Measurements from ENCODE around the gene SMAD6.

SMAD6 gene

DNA sequence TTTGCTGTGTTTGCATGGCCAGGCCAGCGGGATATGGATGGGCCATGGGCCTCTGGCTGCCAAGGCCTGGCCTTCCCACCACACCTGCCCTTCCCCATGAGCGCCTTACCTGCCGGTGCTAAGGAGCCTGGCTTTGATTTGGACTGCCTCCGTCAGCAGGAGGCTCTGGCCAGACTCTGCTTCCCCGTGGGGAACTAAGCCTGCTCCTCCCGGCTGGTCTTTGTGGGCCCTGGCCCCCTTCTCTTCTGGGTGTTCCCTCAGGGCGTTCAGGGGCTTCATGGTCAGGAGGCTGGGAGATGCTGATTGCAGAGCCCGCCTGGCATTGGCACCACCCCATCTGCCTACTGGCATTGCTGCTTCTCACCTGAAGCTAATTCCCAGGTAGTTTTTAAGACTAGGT, 45.2 kb downstream of the SMAD6 start:
- TF ChIP-seq, protein P1, sequence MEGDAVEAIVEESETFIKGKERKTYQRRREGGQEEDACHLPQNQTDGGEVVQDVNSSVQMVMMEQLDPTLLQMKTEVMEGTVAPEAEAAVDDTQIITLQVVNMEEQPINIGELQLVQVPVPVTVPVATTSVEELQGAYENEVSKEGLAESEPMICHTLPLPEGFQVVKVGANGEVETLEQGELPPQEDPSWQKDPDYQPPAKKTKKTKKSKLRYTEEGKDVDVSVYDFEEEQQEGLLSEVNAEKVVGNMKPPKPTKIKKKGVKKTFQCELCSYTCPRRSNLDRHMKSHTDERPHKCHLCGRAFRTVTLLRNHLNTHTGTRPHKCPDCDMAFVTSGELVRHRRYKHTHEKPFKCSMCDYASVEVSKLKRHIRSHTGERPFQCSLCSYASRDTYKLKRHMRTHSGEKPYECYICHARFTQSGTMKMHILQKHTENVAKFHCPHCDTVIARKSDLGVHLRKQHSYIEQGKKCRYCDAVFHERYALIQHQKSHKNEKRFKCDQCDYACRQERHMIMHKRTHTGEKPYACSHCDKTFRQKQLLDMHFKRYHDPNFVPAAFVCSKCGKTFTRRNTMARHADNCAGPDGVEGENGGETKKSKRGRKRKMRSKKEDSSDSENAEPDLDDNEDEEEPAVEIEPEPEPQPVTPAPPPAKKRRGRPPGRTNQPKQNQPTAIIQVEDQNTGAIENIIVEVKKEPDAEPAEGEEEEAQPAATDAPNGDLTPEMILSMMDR (IDR thresholded peaks at IDR 0.05; ENCODE audit: low read depth, low read length), result no peak
- H3K4me3 ChIP-seq (ENCODE audit: low read depth, low read length), result no peak overlapping the region

DNA sequence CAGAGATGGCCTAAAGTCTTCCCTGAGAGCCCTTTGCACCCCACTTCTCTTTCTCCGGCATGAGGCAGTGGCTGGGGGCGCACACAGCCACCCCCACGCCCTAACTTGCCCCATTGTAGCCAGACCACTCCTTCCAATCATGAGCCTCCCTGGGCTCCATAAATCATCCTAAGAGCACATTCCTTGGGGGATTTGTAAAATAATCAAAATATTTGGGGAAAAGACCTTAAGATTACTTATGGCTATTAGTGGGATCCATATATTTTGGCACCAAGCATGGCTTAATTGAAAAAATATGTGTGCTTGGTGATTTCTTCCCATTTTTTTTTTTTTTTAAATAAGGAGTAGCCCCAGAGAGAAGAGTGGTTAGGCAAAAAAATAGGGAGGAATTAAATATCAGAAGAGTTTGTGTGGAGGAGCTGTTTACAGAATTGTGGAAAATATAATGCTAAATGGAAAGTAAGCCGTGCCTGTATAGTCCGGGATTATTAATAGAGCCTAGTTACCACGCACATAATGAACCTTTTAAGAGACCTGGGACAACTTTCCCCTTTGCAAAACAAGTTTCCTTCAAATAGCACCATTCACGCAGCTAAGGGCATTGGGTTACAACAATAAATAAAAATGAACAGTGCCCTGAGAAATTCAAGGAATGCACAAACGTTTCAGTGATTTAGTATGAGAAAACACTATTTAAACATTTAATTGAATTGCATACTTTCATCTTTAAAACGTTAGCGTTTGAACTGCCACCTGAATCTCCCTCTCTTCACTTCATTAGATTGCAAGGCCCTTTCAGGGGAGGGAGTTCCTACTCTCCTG, 46.1 kb downstream of the SMAD6 start:
- peak overlapping the region; percentile 28 for H3K4me3 ChIP-seq (ENCODE audit: low read depth, low read length)

DNA sequence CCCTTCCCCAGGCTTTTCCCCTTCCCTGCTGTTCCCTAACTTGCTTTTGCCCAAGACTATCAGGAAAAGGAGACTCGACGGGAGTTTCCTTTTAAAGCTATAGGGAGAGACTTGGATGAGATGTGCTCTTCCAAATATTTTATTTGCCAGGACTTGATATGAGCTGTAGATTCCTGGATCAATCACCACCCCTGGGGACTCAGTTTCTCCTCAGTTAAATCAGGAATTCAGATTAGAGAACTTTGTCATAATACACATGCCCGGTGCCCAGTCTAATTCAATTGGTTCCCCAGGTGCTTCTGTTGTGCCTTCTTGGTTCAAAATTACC, 46.6 kb downstream of the SMAD6 start:
- TF ChIP-seq, protein P1 (IDR thresholded peaks at IDR 0.05; ENCODE audit: low read depth, low read length), result no peak
- peak overlapping the region; percentile 28; the same call in 1 of the 2 replicates for H3K4me3 ChIP-seq (ENCODE audit: low read depth, low read length)

More for the DNA sequence above, 46.1 kb downstream of the SMAD6 start:
- TF ChIP-seq, protein P1 (IDR thresholded peaks at IDR 0.05; ENCODE audit: low read depth, low read length), result no peak

DNA sequence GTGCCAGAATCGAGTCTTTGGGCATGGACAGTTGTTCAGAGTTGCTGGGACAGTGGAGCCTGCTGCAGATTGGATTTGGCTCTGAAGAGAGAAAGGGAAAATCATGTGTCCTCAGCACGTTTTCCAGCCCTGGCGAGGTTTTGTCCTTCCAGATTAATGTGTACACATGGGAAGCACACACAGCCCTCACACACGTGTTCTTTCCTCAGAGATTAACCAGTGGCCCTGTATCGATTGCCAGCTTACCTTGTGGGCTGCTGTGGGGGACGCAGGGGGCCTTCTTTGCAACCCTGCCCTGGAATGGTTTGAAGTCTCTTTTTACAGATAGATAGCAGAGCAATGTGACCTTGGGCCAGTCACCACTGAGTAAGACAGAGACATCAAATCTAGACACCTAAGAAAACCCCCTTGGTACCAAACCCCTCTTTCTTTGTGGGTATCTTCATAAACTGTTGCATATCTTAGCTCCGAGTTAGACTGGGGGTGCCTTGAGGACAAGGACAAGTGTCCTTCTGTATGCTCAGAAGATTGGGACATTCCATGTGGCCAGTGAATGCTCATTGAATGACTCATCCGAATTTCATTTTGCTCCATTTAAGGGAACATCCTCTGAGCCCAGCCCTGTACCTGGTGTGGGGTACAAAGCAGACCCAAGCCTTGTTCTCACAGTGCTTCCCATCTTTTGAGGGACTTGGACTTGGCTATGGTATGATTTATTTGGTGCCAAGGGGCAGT, 48.0 kb downstream of the SMAD6 start:
- no peak overlapping the region for H3K4me3 ChIP-seq (ENCODE audit: low read depth, low read length)
- TF ChIP-seq, protein P1 (IDR thresholded peaks at IDR 0.05; ENCODE audit: low read depth, low read length), result no peak

DNA sequence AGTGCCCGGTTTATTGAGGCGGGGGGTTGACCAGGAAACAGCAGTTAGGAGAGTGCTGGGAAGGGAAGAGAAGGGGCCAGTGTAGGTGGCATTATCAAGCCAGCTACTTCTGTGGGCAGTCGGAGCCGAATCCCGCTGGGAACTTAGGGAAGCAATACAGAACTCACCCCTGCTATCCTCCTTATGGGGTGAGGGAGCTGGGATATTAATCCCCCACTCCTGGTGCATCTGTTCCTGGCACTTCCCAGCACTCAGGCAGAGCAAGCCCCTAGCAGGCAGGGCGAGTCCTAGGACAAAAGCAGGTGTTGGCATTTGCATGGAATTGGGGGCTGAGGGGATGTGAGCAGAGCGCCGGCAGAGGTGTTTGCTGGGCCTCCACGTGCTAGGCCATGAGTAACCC, 48.6 kb downstream of the SMAD6 start:
- no peak overlapping the region for H3K4me3 ChIP-seq (ENCODE audit: low read depth, low read length)
- TF ChIP-seq, protein P1 (IDR thresholded peaks at IDR 0.05; ENCODE audit: low read depth, low read length), result no peak

DNA sequence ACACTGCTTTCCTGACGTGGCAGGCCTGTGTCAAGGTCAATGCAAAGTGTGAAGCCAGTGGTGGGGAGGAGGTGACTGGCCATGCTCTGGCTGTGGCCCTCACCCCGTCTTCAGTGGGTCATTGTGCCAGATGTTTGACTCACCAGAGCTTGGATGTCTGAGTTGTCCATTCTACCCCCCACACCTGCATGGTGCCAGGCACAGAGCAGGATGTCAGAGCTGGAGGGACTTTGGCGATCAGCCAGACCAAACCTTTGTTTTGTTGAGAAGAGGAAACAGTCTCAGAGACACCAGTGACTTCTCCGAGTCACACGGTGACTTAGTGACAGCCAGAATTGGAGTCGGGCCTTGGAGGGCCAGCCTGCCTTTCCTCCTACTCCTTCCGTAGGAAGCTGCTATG, 49.5 kb downstream of the SMAD6 start:
- TF ChIP-seq, protein P1 (IDR thresholded peaks at IDR 0.05; ENCODE audit: low read depth, low read length), result no peak
- no peak overlapping the region for H3K4me3 ChIP-seq (ENCODE audit: low read depth, low read length)

DNA sequence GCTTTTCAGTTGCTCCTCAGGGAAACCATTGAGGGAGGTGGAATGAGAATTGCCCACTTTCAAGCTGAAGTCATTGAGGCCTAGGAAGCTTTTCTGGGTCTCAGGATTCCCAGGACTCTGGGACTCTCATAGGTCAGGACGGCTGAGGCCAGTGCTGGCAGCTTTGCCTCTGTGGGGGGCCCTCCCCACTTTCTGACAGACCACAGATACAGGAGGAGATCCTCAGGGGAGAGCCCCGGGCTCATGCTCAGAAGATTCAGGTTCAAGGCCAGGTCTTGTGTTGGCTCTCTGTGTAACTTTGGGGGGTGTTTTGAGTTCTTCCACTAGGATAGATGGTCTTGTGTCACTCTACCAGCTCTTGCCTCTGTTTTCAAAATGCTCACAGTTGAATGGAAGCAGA, 50.0 kb downstream of the SMAD6 start:
- TF ChIP-seq, protein P1 (IDR thresholded peaks at IDR 0.05; ENCODE audit: low read depth, low read length), result no peak
- H3K4me3 ChIP-seq (ENCODE audit: low read depth, low read length), result no peak overlapping the region
